ENCODE results near the gene CABP2.
A peak's percentile ranks its signal among the peaks of the same experiment; 100 is the strongest.
"Not testable (repeated sequence)": the region's sequence is repeated elsewhere in the genome, so short reads cannot be mapped to it uniquely, and the experiment has no call there.

Gene CABP2

GRCh38 chr11:67538823-67539505, 15.7 kb upstream of the CABP2 start:
- no peak for DNase-seq (ENCODE audit: low read depth, low spot score)

- DNase-seq (ENCODE audit: low read depth, low spot score), result no peak
These were observed 15.1 kb upstream of the CABP2 start for GRCh38 chr11:67538306-67538705.

- DNase-seq (ENCODE audit: low read depth, low spot score), result no peak
These were observed 12.3 kb upstream of the CABP2 start for GRCh38 chr11:67535561-67535960.

GRCh38 chr11:67534070-67534679, 10.9 kb upstream of the CABP2 start:
- DNase-seq (ENCODE audit: low read depth, low spot score), result no peak

- no peak for DNase-seq (ENCODE audit: low read depth, low spot score)
These were observed 9.6 kb upstream of the CABP2 start for GRCh38 chr11:67532889-67533288.

GRCh38 chr11:67530282-67530592, 7.0 kb upstream of the CABP2 start:
- no peak for DNase-seq (ENCODE audit: low read depth, low spot score)

- no peak for DNase-seq (ENCODE audit: low read depth, low spot score)
These were observed 5.1 kb upstream of the CABP2 start for GRCh38 chr11:67528376-67528775.

- DNase-seq (ENCODE audit: low read depth, low spot score), result no peak
These were observed 2.2 kb upstream of the CABP2 start for GRCh38 chr11:67525275-67525976.

- DNase-seq (ENCODE audit: low read depth, low spot score), result no peak
These were observed 1.2 kb upstream of the CABP2 start for GRCh38 chr11:67524480-67524808.

- no peak for DNase-seq (ENCODE audit: low read depth, low spot score)
These were observed 572 bp upstream of the CABP2 start for GRCh38 chr11:67523556-67524479.

GRCh38 chr11:67522338-67522737, 908 bp downstream of the CABP2 start:
- no peak for DNase-seq (ENCODE audit: low read depth, low spot score)

GRCh38 chr11:67521924-67522323, 1.3 kb downstream of the CABP2 start:
- DNase-seq (ENCODE audit: low read depth, low spot score), result no peak

GRCh38 chr11:67520856-67521824, 2.1 kb downstream of the CABP2 start:
- DNase-seq (ENCODE audit: low read depth, low spot score), result no peak

GRCh38 chr11:67519726-67520125, 3.5 kb downstream of the CABP2 start:
- no peak for DNase-seq (ENCODE audit: low read depth, low spot score)

- DNase-seq (ENCODE audit: low read depth, low spot score), result no peak
These were observed 5.3 kb downstream of the CABP2 start for GRCh38 chr11:67517784-67518552.

- DNase-seq (ENCODE audit: low read depth, low spot score), result no peak
These were observed 6.4 kb downstream of the CABP2 start for GRCh38 chr11:67516806-67517205.

GRCh38 chr11:67514116-67514515, 9.1 kb downstream of the CABP2 start:
- no peak for DNase-seq (ENCODE audit: low read depth, low spot score)

GRCh38 chr11:67511558-67511957, 11.7 kb downstream of the CABP2 start:
- not testable (repeated sequence) for DNase-seq (ENCODE audit: low read depth, low spot score)

- no peak for DNase-seq (ENCODE audit: low read depth, low spot score)
These were observed 13.3 kb downstream of the CABP2 start for GRCh38 chr11:67510023-67510345.

- DNase-seq (ENCODE audit: low read depth, low spot score), result peak; percentile 50
These were observed 14.6 kb downstream of the CABP2 start for GRCh38 chr11:67508486-67509121.
